GM12878 (cell line): Measurements from ENCODE around the gene RP2. TPM values are rescaled to one million over a fixed set of nuclear protein-coding genes. Genes with fewer than 3 reads are reported as not detected.

Source experiments
- ATF7 ChIP-seq: fragments of 450-650 bp; IDR thresholded peaks from 2 replicates; pipeline ENCODE4 v1.6.1; 2016; ENCODE audit warnings: low read depth, mild to moderate bottlenecking
- CHD2 ChIP-seq: IDR thresholded peaks from 2 replicates; pipeline ENCODE4 v1.6.1; 2011; ENCODE audit warnings: low read depth, low read length, improper control_type of control experiment, borderline replicate concordance
- CREB1 ChIP-seq: IDR thresholded peaks from 2 replicates; pipeline ENCODE4 v1.6.1; 2012; ENCODE audit warnings: low read depth, mild to moderate bottlenecking, inconsistent platforms
- EED ChIP-seq: sonication (generic); IDR thresholded peaks from 2 replicates; pipeline ENCODE4 v1.6.1; 2016; ENCODE audit warnings: antibody characterized with exemption, low read depth
- EP300 ChIP-seq, 2 experiments: fragments of 150-350 bp in 1 of 2; IDR thresholded peaks; 2 replicates each; pipeline ENCODE4 v1.6.1; 2011 to 2012; ENCODE audit warnings: low read depth in 2 of 2, low read length in 2 of 2, borderline replicate concordance in 1 of 2, improper control_type of control experiment in 1 of 2, inconsistent platforms in 1 of 2; ENCODE audit not compliant: control insufficient read depth in 1 of 2
- GABPA ChIP-seq: IDR thresholded peaks from 2 replicates; pipeline ENCODE4 v1.6.1; 2014; ENCODE audit warnings: antibody characterized with exemption, low read depth, mild to moderate bottlenecking, inconsistent platforms
- GATAD2B ChIP-seq: fragments of 450-650 bp; conservative IDR thresholded peaks from 2 replicates; pipeline ENCODE4 v1.6.1; 2017; ENCODE audit warnings: low read depth, mild to moderate bottlenecking, moderate library complexity
- HSF1 ChIP-seq: fragments of 150-350 bp; IDR thresholded peaks from 2 replicates; pipeline ENCODE4 v1.6.1; 2014; ENCODE audit warnings: mild to moderate bottlenecking, low read depth, low read length
- IKZF2 ChIP-seq, 2 experiments: fragments of 450-650 bp; IDR thresholded peaks; 2 replicates each; pipeline ENCODE4 v1.6.1; 2017; ENCODE audit warnings: mild to moderate bottlenecking in 2 of 2, moderate library complexity in 2 of 2
- KAT2A ChIP-seq: conservative IDR thresholded peaks from 2 replicates; pipeline ENCODE4 v1.6.1; 2011; ENCODE audit warnings: low read depth, low read length; ENCODE audit not compliant: control insufficient read depth
- LARP7 ChIP-seq: fragments of 450-650 bp; IDR thresholded peaks from 2 replicates; pipeline ENCODE4 v1.6.1; 2017; ENCODE audit warnings: mild to moderate bottlenecking
- MTA2 ChIP-seq: fragments of 450-650 bp; IDR thresholded peaks from 2 replicates; pipeline ENCODE4 v1.6.1; 2016; ENCODE audit warnings: low read depth, mild to moderate bottlenecking, moderate library complexity
- MYC ChIP-seq: IDR thresholded peaks from 2 replicates; pipeline ENCODE4 v1.6.1; 2011; ENCODE audit warnings: mild to moderate bottlenecking, low read length, moderate library complexity, inconsistent platforms; ENCODE audit not compliant: insufficient read depth, insufficient replicate concordance, insufficient read length, severe bottlenecking
- NFIC ChIP-seq: IDR thresholded peaks from 2 replicates; pipeline ENCODE4 v1.6.1; 2012; ENCODE audit warnings: low read depth, mild to moderate bottlenecking, inconsistent platforms, low read length, moderate library complexity
- RBBP5 ChIP-seq: fragments of 200-600 bp; sonication (generic); conservative IDR thresholded peaks from 2 replicates; pipeline ENCODE4 v1.6.1; 2016
- SMAD5 ChIP-seq: IDR thresholded peaks from 2 replicates; pipeline ENCODE4 v1.6.1; 2016; ENCODE audit warnings: antibody characterized with exemption, low read depth
- SREBF1 ChIP-seq: IDR thresholded peaks from 2 replicates; pipeline ENCODE4 v1.6.1; 2012; ENCODE audit warnings: mild to moderate bottlenecking, low read length
- STAT1 ChIP-seq: fragments of 450-650 bp; conservative IDR thresholded peaks from 2 replicates; pipeline ENCODE4 v1.6.1; 2014; ENCODE audit warnings: antibody characterized with exemption, mild to moderate bottlenecking
- STAT3 ChIP-seq: IDR thresholded peaks from 2 replicates; pipeline ENCODE4 v1.6.1; 2011; ENCODE audit warnings: low read depth, low read length, improper control_type of control experiment
- TARDBP ChIP-seq: IDR thresholded peaks from 2 replicates; pipeline ENCODE4 v1.6.1; 2016; ENCODE audit warnings: borderline replicate concordance
- TCF3 ChIP-seq: IDR thresholded peaks from 2 replicates; pipeline ENCODE4 v1.6.1; 2012; ENCODE audit warnings: low read depth, mild to moderate bottlenecking, low read length, borderline replicate concordance; ENCODE audit not compliant: insufficient read depth
- USF2 ChIP-seq: IDR thresholded peaks from 2 replicates; pipeline ENCODE4 v1.6.1; 2011; ENCODE audit warnings: low read depth, low read length, improper control_type of control experiment, borderline replicate concordance
- YBX1 ChIP-seq: fragments of 450-650 bp; IDR thresholded peaks from 2 replicates; pipeline ENCODE4 v1.6.1; 2016; ENCODE audit warnings: antibody characterized with exemption
- YY1 ChIP-seq: IDR thresholded peaks from 2 replicates; pipeline ENCODE4 v1.6.1; 2011; ENCODE audit warnings: low read depth, mild to moderate bottlenecking, low read length
- ZBTB4 ChIP-seq: fragments of 450-650 bp; formaldehyde crosslinking; IDR thresholded peaks from 2 replicates; pipeline ENCODE4 v1.4.0; 2022; ENCODE audit warnings: mild to moderate bottlenecking, moderate library complexity
- ZNF24 ChIP-seq: fragments of 450-650 bp; IDR thresholded peaks from 2 replicates; pipeline ENCODE4 v1.6.1; 2017; ENCODE audit warnings: antibody characterized with exemption, mild to moderate bottlenecking
- polyA plus RNA-seq, 11 experiments: library from polyadenylated mRNA; depleted of rRNA in 4 of 11; unstranded in 6 of 11; stranded (reverse) in 5 of 11; fragments of >200 nt; fragmentation: Nextera tagmentation in 4 of 11; fragmentation: Illumina TruSeq in 1 of 11; extraction: Ambion mirVana in 4 of 11; extraction: Trizol in 1 of 11; gene quantifications; 1 replicate in 1 of 11; 2 replicates in 10 of 11; pipeline versions ENCODE4 v1.2.1 to v1.2.3, GENCODE V29; 2011 to 2016; ENCODE audit warnings: inconsistent platforms in 2 of 11, missing spikeins in 2 of 11, low read depth in 1 of 11
- total RNA-seq, 4 experiments: library from RNA; depleted of rRNA in 3 of 4; stranded (reverse); fragments of >200 nt in 3 of 4; fragmentation: Illumina TruSeq in 1 of 4; extraction: Trizol in 1 of 4; gene quantifications; 2 replicates each; pipeline versions ENCODE4 v1.2.1 to v1.2.3, GENCODE V29; 2013 to 2021

RP2 gene
- total and polyA plus RNA-seq, 10 of the 15 experiments (the other 5 are each of a cell fraction or from before 2014, with no cell fraction given): 3.5 to 11.0 (median 5.7) TPM

- TF ChIP-seq GATAD2B (peak; percentile 96), ZNF24 (no peak), TCF3 (no peak), ZBTB4 (no peak), LARP7 (no peak), MTA2 (no peak; the same call in 1 of the 2 replicates), USF2 (no peak), NFIC (no peak), HSF1 (no peak), SMAD5 (no peak), IKZF2 (IDR thresholded peaks at IDR 0.05) (peak; percentile 39 to 42; a peak in 2 of 4 replicates), EP300 (IDR thresholded peaks at IDR 0.05; ENCODE audit: borderline replicate concordance in 1 of 2, control insufficient read depth in 1 of 2, low read depth in 2 of 2, low read length in 2 of 2) (no peak), RBBP5 (no peak), MYC (no peak), YBX1 (no peak), GABPA (no peak), ATF7 (no peak), SREBF1 (no peak), TARDBP (no peak), YY1 (0 out of 2 replicates have a peak, but pooled peaks have one; percentile 11), STAT1 (no peak), CHD2 (0 out of 2 replicates have a peak, but pooled peaks have one; percentile 22), KAT2A (no peak), CREB1 (no peak), EED (no peak), STAT3 (no peak)
These were observed 66.8 kb downstream of the RP2 start (continued) for GRCh38 chrX:46903458-46904242.
